Nephron progenitor cell (in vitro differentiated cells): ENCODE data around the gene TDRD3.
"Not testable (repeated sequence)": the region's sequence is repeated elsewhere in the genome, so short reads cannot be mapped to it uniquely, and the experiment has no call there.

ENCODE experiments used
- DNase-seq: peaks from one replicate; pipeline ENCODE4 v3.0.0; 2021
- H3K27ac Mint-ChIP-seq: 2 replicates; pipeline ENCODE4 v1.8.0; 2021; ENCODE audit warnings: mild to moderate bottlenecking, moderate library complexity, mixed read lengths
- H3K27me3 Mint-ChIP-seq: 2 replicates; pipeline ENCODE4 v1.8.0; 2021; ENCODE audit warnings: mild to moderate bottlenecking, low read depth, mixed read lengths; ENCODE audit not compliant: poor library complexity
- H3K36me3 Mint-ChIP-seq: 2 replicates; pipeline ENCODE4 v1.8.0; 2021; ENCODE audit warnings: low read depth, mixed read lengths
- H3K4me1 Mint-ChIP-seq: 2 replicates; pipeline ENCODE4 v1.8.0; 2021; ENCODE audit warnings: mixed read lengths
- H3K4me3 Mint-ChIP-seq: 2 replicates; pipeline ENCODE4 v1.8.0; 2021; ENCODE audit warnings: mild to moderate bottlenecking, moderate library complexity, mixed read lengths
- H3K9me3 Mint-ChIP-seq: 2 replicates; pipeline ENCODE4 v1.8.0; 2021; ENCODE audit warnings: mild to moderate bottlenecking, moderate library complexity, mixed read lengths
- TF ChIP-seq, protein P1 (sequence below): fragments of 200-600 bp; sonication (generic); IDR thresholded peaks from 2 replicates; pipeline ENCODE4 v1.5.0; 2021; ENCODE audit warnings: antibody characterized with exemption

TDRD3 gene

DNA sequence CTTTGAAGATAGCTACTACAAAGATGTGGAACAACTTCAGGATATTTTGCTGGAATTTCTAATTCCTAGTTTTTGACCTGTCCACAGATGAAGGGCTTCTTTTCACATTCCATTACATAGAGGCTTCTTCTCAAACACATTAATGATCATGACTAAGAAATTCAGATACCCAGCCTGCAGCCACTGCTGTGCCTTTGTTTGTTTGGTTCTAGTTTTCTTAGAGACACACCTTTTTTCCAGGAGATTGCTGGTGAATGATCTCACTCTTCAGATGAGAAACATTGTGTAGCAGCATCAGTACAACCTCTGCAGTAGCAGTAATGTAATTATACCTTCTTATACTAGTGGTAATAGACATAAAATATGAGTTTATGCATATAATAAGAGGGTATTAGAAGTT is 5.0 kb downstream of the TDRD3 start:
- no peak overlapping the region for H3K4me3 Mint-ChIP-seq
- DNase-seq = no peak
- H3K9me3 Mint-ChIP-seq = peaks cover 19% of the 10 kb centered on the region
- no peaks in the 10 kb centered on the region for H3K27me3 Mint-ChIP-seq
- H3K4me1 Mint-ChIP-seq = peaks cover 36% of the 10 kb centered on the region
- TF ChIP-seq, protein P1, sequence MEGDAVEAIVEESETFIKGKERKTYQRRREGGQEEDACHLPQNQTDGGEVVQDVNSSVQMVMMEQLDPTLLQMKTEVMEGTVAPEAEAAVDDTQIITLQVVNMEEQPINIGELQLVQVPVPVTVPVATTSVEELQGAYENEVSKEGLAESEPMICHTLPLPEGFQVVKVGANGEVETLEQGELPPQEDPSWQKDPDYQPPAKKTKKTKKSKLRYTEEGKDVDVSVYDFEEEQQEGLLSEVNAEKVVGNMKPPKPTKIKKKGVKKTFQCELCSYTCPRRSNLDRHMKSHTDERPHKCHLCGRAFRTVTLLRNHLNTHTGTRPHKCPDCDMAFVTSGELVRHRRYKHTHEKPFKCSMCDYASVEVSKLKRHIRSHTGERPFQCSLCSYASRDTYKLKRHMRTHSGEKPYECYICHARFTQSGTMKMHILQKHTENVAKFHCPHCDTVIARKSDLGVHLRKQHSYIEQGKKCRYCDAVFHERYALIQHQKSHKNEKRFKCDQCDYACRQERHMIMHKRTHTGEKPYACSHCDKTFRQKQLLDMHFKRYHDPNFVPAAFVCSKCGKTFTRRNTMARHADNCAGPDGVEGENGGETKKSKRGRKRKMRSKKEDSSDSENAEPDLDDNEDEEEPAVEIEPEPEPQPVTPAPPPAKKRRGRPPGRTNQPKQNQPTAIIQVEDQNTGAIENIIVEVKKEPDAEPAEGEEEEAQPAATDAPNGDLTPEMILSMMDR = no peak
- no peak overlapping the region for H3K27ac Mint-ChIP-seq
- peaks cover 25% of the 10 kb centered on the region for H3K36me3 Mint-ChIP-seq

DNA sequence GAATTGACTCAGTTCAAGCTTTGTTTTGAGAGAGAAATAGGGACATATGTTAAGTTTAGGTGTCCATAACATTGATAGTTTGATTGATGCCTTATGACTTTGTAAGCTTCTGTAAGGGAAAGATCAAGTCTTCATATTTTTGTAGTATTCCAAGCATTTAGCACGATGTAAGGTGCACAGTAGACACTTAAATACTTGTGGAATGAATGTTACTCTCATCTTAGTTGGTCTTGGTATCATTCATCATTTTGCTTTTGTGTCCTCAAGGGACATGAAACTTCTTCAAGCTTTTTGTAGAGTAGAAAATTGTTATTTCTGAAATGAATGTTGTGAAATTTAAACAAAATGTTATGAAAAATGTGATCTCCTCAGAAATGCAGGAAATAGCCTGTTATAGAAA is 10.1 kb downstream of the TDRD3 start:
- Mint-ChIP-seq H3K9me3 (peaks cover 40% of the 10 kb centered on the region), H3K27me3 (no peaks in the 10 kb centered on the region), H3K4me3 (no peak overlapping the region), H3K36me3 (peaks cover 61% of the 10 kb centered on the region), H3K4me1 (peaks cover 3% of the 10 kb centered on the region), H3K27ac (no peak overlapping the region)
- TF ChIP-seq, protein P1 = no peak
- DNase-seq = no peak

DNA sequence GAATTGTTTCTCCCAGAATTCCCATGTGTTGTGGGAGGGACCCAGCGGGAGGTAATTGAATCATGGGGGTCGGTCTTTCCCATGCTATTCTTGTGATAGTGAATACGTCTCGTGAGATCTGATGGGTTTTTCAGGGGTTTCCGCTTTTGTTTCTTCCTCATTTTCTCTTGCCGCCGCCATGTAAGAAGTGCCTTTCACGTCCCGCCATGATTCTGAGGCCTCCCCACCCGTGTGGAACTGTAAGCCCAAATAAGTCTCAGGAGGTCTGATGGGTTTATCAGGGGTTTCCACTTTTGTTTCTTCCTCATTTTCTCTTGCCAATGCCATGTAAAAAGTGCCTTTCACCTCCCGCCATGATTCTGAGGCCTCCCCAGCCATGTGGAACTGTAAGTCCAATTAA is 10.8 kb downstream of the TDRD3 start:
- H3K27me3 Mint-ChIP-seq, H3K4me1 Mint-ChIP-seq, DNase-seq, H3K27ac Mint-ChIP-seq, H3K4me3 Mint-ChIP-seq: not testable (repeated sequence)
- Mint-ChIP-seq H3K9me3 (peaks cover 40% of the 10 kb centered on the region), H3K36me3 (peaks cover 61% of the 10 kb centered on the region)

DNA sequence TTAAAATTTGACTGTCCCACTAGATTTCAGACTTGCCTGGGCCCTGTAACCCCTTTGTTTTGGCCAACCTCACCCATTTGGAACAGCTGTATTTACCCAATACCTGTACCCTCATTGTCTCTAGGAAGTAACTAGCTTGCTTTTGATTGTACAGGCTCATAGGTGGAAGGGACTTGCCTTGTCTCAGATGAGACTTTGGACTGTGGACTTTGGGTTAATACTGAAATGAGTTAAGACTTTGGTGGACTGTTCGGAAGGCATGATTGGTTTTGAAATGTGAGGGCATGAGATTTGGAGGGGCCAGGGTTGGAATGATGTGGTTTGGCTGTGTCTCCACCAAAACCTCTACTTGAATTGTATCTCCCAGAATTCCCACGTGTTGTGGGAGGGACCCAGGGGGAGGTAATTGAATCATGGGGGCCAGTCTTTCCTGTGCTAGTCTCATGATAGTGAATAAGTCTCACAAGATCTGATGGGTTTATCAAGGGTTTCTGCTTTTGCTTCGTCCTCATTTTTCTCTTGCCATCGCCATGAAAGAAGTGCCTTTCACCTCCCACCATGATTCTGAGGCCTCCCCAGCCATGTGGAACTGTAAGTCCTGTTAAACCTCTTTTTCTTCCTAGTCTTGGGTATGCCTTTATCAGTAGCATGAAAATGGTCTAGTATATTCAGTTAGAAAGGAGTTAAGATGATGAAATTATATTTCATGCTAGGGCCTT is 12.7 kb downstream of the TDRD3 start:
- H3K27ac Mint-ChIP-seq, H3K4me3 Mint-ChIP-seq, H3K27me3 Mint-ChIP-seq, H3K4me1 Mint-ChIP-seq, DNase-seq: not testable (repeated sequence)
- Mint-ChIP-seq H3K9me3 (peaks cover 38% of the 10 kb centered on the region), H3K36me3 (peaks cover 53% of the 10 kb centered on the region)

DNA sequence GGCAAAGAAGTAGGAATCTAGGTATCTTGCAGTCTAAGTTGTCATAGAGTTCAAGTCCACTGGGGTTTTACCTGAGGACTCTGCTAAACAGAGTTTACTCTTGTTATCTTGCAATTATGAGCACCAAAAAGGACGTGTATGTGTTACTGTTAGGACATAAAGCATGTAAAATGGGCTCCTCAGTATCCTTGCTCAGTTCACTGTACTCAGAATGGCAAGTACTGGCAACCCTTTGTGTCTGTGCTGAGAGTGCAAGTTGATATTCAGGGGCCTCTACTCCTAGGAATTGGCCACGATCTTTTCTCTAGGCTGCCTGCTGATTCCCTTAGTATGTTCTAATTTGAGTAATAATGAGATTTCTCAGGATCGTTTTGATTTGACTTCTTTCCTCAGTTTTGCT is 13.3 kb downstream of the TDRD3 start:
- Mint-ChIP-seq H3K27ac (no peak overlapping the region), H3K36me3 (peaks cover 47% of the 10 kb centered on the region), H3K4me3 (no peak overlapping the region), H3K27me3 (no peaks in the 10 kb centered on the region), H3K4me1 (peaks cover 3% of the 10 kb centered on the region), H3K9me3 (peaks cover 32% of the 10 kb centered on the region)
- TF ChIP-seq, protein P1 = no peak
- DNase-seq = no peak

DNA sequence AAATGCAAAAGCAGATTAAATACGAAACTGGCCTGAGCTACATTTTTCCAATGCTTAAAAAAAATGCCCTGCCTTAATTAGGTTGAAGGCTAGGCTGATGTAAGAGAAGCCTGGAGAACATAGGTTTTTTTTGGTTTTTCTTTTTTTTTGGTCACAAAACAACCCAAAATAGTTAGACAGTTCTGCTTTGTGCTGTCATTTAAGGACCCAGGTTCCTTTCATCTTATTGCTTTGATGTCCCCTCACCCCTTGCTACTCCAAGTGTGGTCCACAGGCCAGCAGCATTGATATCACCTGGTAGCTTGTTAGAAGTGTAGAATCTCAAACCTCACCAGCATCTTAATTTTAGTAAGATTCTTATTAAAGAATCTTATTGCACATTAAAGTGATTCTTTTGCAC is 14.4 kb downstream of the TDRD3 start:
- Mint-ChIP-seq H3K4me3 (no peak overlapping the region), H3K4me1 (peaks cover 3% of the 10 kb centered on the region), H3K36me3 (peaks cover 39% of the 10 kb centered on the region), H3K27ac (no peak overlapping the region), H3K9me3 (peaks cover 24% of the 10 kb centered on the region), H3K27me3 (no peaks in the 10 kb centered on the region)
- TF ChIP-seq, protein P1 = no peak
- DNase-seq = no peak

DNA sequence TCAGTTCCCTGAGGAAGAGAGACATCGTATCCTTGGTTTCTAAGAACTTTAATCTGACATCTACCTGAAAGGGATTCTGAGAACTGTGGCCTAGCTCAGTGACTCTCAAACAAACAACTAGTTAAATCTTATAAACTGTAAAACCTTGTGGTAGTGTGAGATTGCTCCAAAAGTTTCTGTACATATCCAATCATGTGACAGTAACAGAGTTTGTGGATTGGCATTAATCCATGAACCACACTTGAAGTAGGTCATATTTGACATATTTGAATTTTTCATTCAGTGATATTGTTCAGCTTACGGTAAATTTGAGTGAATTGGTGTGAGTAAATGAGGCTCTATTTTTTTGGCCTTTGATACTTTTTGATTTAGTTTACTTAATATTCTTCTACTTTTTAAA is 15.0 kb downstream of the TDRD3 start:
- TF ChIP-seq, protein P1 = no peak
- peaks cover 36% of the 10 kb centered on the region for H3K36me3 Mint-ChIP-seq
- no peak overlapping the region for H3K27ac Mint-ChIP-seq
- peaks cover 3% of the 10 kb centered on the region for H3K4me1 Mint-ChIP-seq
- no peaks in the 10 kb centered on the region for H3K27me3 Mint-ChIP-seq
- no peak for DNase-seq
- H3K4me3 Mint-ChIP-seq = no peak overlapping the region
- H3K9me3 Mint-ChIP-seq = peaks cover 21% of the 10 kb centered on the region
